PFSK-1 (cell line): Measurements from ENCODE around the gene LYPD6B. TPM values are rescaled to one million over a fixed set of nuclear protein-coding genes. Genes with fewer than 3 reads are reported as not detected.
A peak's percentile ranks its signal among the peaks of the same experiment; 100 is the strongest.

Experiments
- FOXP2 ChIP-seq: optimal IDR thresholded peaks from 2 replicates; pipeline ENCODE3; 2011; ENCODE audit warnings: borderline replicate concordance, control low read depth, inconsistent platforms; ENCODE audit not compliant: insufficient read depth; ENCODE audit errors: extremely low read length, extremely low read depth
- POLR2AphosphoS5 ChIP-seq: IDR thresholded peaks from 2 replicates; pipeline ENCODE4 v1.6.1; 2012; ENCODE audit warnings: low read depth, mild to moderate bottlenecking, control low read depth, low read length, moderate library complexity
- SIN3A ChIP-seq: IDR thresholded peaks from 2 replicates; pipeline ENCODE4 v1.6.1; 2012; ENCODE audit warnings: mild to moderate bottlenecking, low read length, moderate library complexity, borderline replicate concordance; ENCODE audit not compliant: insufficient read depth
- TAF1 ChIP-seq: IDR thresholded peaks from 2 replicates; pipeline ENCODE4 v1.6.1; 2012; ENCODE audit warnings: low read length, control low read depth, borderline replicate concordance; ENCODE audit not compliant: insufficient read depth
- polyA plus RNA-seq: library from polyadenylated mRNA; unstranded; fragments of >200 nt; gene quantifications from one replicate; pipeline ENCODE4 v1.2.1, GENCODE V29; 2012; ENCODE audit warnings: low read depth, missing spikeins; ENCODE audit not compliant: insufficient read length
- TF ChIP-seq, protein P1 (sequence below), 2 experiments: IDR thresholded peaks; 2 replicates each; pipeline versions ENCODE4 v1.6.1 to v1.8.0; 2011 to 2012; ENCODE audit warnings: low read depth in 2 of 2, low read length in 2 of 2, control low read depth in 1 of 2, inconsistent platforms in 1 of 2, mild to moderate bottlenecking in 1 of 2, moderate library complexity in 1 of 2; ENCODE audit not compliant: insufficient read depth in 1 of 2

LYPD6B gene, protein sequence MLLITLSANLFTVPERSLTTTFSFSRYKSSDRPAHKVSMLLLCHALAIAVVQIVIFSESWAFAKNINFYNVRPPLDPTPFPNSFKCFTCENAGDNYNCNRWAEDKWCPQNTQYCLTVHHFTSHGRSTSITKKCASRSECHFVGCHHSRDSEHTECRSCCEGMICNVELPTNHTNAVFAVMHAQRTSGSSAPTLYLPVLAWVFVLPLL
- polyA plus RNA-seq: not detected

DNA sequence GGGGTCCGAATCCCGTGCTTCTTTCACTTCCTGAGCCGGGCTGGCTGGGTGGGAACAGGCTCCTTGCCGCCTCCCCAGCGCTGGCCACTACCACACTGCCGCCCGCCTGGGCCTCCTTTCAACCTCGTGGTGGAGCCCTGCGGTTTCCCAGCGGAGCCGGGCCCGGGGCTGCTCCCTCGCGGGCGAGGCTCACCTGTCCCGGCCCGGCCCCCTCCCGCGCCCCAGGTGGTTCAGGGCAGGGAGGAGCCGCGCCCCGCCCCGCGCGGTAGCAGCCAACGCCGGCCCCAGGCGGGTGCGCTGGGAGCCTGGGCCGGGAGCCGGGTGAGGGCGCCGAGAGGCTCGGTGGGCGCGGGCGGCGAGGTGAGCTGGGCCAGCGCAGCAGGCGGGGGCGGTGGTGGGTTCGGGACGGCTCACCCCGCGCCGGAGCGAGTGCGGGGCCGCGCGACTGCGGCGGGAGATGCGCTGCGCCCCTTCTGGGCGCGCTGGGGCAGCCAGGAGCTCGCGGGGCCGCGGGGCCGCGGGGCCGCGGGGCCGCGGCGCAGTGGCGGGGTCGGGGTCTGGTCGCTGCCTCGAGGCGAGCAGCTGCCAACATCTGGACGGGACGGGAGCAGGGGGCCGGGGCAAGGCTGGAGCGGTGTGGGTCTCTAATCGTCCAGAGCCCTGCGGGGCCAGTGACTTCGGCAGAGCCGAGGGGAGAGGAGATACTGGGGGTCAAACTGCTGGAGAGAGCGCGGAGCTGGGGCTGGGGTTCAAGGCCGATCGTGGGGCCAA lies at the start of gene LYPD6B:
Gene LYPD6B (plus strand): TSS at position 258 of the 771 bp plus-strand sequence. CDS start 92,250 bp downstream, outside the sequence.
- TF ChIP-seq, protein P1, sequence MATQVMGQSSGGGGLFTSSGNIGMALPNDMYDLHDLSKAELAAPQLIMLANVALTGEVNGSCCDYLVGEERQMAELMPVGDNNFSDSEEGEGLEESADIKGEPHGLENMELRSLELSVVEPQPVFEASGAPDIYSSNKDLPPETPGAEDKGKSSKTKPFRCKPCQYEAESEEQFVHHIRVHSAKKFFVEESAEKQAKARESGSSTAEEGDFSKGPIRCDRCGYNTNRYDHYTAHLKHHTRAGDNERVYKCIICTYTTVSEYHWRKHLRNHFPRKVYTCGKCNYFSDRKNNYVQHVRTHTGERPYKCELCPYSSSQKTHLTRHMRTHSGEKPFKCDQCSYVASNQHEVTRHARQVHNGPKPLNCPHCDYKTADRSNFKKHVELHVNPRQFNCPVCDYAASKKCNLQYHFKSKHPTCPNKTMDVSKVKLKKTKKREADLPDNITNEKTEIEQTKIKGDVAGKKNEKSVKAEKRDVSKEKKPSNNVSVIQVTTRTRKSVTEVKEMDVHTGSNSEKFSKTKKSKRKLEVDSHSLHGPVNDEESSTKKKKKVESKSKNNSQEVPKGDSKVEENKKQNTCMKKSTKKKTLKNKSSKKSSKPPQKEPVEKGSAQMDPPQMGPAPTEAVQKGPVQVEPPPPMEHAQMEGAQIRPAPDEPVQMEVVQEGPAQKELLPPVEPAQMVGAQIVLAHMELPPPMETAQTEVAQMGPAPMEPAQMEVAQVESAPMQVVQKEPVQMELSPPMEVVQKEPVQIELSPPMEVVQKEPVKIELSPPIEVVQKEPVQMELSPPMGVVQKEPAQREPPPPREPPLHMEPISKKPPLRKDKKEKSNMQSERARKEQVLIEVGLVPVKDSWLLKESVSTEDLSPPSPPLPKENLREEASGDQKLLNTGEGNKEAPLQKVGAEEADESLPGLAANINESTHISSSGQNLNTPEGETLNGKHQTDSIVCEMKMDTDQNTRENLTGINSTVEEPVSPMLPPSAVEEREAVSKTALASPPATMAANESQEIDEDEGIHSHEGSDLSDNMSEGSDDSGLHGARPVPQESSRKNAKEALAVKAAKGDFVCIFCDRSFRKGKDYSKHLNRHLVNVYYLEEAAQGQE (IDR thresholded peaks at IDR 0.05; ENCODE audit: insufficient read depth in 1 of 2, low read depth in 2 of 2, low read length in 2 of 2): no peak
- TF ChIP-seq TAF1 (no peak), FOXP2 (no peak), SIN3A (no peak), POLR2AphosphoS5 (no peak)

DNA sequence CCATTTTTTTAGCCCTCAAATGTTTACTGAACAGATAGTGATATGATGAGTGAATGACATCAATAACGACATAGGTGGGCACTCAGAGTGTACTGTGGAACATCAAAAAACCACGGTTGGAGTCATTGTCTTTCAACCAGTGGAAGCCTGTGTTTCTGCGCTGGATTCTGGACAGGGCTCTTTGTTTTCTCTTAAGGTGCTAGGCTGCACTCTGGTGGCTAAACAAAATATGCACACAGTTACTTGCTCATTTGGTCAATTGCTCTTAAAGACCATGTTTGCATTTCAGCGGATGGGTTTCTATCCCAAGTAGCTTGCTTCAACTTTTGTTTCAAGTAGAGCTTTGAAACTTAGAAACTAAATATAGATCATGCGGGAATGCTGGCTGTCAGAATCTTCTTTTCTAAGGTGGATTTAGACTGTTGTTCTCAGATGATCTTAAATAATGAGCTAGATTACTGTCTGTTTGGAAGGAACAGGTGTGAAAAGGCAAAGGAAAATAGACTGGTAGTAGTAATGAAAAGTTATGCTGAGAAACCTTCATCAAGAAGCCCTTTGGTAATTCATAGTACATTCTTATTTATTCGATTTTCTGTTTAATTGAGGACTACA lies 48.5 kb upstream of the LYPD6B start:
- TF ChIP-seq, protein P1 (IDR thresholded peaks at IDR 0.05; ENCODE audit: insufficient read depth in 1 of 2, low read depth in 2 of 2, low read length in 2 of 2): 0 out of 4 replicates have a peak, but pooled peaks of 1 of the 2 experiments have one; percentile 65
- TF ChIP-seq TAF1: no peak

DNA sequence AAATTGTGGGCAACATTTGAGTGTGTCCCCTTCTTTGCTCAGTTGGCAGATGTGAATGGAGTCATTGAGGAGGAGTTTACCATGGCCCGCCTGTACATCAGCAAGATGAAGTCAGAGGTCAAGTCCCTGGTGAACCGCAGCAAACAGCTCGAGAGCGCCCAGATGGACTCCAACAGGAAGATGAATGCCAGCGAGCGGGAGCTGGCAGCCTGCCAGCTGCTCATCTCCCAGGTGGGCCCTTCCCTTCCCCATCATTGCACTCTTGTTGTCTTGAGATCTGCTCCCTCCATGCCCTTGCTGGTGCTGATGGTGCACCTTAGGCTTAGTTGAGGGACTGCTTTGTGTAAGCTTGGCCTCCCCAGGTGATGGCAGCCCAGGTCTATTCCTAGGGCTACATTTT lies 47.5 kb upstream of the LYPD6B start:
- TF ChIP-seq FOXP2 (no peak), POLR2AphosphoS5 (no peak), SIN3A (no peak), TAF1 (no peak)
- TF ChIP-seq, protein P1 (IDR thresholded peaks at IDR 0.05; ENCODE audit: insufficient read depth in 1 of 2, low read depth in 2 of 2, low read length in 2 of 2): no peak

DNA sequence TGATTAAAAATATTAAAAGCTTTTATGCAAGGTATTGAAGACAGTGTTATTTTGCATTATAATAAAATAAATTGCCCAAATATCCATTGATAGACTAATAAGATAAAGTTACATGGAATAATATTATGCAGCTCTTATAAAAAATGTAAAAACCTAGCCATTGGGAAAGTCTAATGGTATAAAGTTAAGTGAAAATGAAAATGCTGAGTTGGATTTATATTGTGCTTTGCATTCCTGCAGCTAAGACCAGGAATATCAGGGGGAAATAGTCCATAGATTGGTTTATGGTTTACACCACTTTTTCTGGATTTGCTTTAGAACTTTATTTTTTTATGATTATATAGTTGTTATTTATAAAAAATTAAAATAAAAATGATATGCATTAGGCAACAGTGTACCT lies 46.1 kb upstream of the LYPD6B start:
- TF ChIP-seq POLR2AphosphoS5: no peak
- TF ChIP-seq, protein P1 (IDR thresholded peaks at IDR 0.05; ENCODE audit: insufficient read depth in 1 of 2, low read depth in 2 of 2, low read length in 2 of 2): no peak
- TF ChIP-seq TAF1: no peak
- no peak for TF ChIP-seq SIN3A
- no peak for TF ChIP-seq FOXP2
